GM19025 (cell line): ENCODE results near the gene AGTPBP1.
"Not testable (repeated sequence)": the region's sequence is repeated elsewhere in the genome, so short reads cannot be mapped to it uniquely, and the experiment has no call there.

Experiments
- ATAC-seq: cut with Tn5 transposase; IDR thresholded peaks from one replicate; pipeline ENCODE4 v1.9.1; 2021; ENCODE audit warnings: mild to moderate bottlenecking, low read depth, moderate library complexity; ENCODE audit not compliant: unreplicated experiment

The AGTPBP1 gene

DNA sequence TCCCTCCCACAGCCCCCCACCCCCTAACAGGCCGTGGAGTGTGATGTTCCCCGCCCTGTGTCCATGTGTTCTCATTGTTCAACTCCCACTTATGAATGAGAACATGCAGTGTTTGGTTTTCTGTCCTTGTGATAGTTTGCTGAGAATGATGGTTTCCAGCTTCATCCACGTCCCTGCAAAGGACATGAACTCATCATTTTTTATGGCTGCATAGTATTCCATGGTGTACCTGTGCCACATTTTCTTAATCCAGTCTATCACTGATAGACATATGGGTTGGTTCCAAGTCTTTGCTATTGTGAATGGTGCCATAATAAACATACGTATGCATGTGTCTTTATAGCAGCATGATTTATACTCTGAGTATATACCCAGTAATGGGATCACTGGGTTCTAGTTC, 23.9 kb downstream of the AGTPBP1 start:
- ATAC-seq = not testable (repeated sequence)

GRCh38 chr9:85717220-85717619, 24.5 kb downstream of the AGTPBP1 start:
- no peak for ATAC-seq

GRCh38 chr9:85716031-85716877, 25.5 kb downstream of the AGTPBP1 start:
- peak; percentile 50 for ATAC-seq

GRCh38 chr9:85715587-85715986, 26.2 kb downstream of the AGTPBP1 start:
- ATAC-seq = peak; percentile 46

DNA sequence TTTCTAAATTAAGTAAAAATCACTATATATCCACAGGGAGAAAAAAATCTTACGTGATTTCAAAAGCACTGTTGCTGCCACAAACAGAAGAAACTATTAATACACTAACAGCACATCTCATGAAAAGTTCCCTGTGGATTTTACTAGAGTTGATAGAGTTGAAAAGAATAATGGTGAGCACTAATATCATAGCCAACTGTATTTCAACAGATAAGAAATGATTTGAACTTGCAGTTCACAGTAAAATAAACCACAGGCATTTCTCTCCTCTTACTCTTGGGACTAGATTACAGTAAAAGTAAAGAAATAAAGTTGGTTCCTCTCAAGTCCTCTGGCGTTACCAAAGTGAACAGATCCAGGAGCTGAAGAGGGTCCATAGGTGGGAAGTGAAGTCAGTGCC, 27.9 kb downstream of the AGTPBP1 start:
- ATAC-seq = no peak

DNA sequence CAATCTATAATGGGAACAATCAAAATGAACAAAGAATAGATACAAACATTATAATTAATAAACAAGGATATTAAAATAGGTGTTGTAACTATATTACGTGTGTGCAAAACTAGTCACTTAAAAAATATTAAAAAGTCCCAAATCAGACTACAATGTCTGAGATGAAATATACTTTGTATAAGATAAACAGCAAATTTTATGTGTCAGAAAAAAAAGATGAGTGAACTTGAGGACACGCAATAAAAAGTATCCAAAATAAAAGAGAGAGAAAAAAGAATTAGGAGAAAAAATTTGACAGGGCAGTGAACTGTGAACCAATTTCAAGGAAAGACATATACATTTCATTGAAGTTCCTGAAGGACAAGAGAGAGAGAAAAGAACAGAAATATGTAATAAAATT, 37.0 kb downstream of the AGTPBP1 start:
- ATAC-seq = no peak

GRCh38 chr9:85703398-85703797, 38.4 kb downstream of the AGTPBP1 start:
- no peak for ATAC-seq

DNA sequence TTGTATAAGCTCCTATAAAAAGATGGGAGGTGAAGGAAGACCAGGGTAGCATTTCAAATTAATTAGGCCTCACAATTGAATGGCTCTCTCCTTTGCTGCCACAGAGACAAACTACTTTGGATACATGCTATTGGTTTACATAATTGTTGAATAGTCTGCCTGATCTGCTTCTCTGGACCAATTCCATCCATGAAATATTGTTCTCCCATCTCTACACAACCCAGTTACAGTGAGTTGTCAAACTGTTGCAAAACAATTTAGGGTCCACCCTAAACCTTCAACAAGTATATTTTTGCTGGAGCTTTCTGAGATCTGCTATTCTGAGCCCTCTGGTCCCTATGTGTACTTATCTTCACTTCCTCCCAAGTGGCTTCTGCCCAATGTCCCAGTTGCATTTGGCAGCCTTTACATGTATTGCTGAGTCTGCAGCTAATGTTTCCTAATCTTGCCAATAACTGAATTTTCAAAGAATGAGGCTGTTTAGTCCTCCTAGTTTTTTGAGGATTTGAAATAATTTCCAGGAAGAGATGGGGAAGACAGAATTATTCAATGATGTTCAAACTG, 38.9 kb downstream of the AGTPBP1 start:
- ATAC-seq = no peak

GRCh38 chr9:85702191-85702590, 39.6 kb downstream of the AGTPBP1 start:
- no peak for ATAC-seq

DNA sequence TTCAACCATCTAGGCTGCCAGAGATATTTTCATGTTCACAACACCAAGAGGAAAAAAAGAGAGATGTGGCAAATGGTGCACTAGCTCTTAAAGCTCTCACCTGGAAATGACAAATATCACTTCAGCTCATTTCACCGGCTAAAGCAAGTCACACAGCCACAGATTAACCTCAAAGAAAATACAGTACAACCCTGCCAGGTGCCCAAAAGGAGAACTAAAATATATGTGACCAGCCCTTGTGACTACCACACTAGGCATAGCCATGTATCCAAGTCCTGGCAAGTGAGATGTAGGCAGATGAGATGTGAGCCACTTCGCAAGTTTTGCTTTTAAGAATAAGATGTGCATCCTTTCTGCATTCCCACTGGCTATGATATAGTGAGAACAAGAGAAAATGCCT, 41.4 kb downstream of the AGTPBP1 start:
- ATAC-seq = no peak

- ATAC-seq = no peak
Observed at GRCh38 chr9:85688361-85688760, 53.4 kb downstream of the AGTPBP1 start.

- ATAC-seq = no peak
Observed at GRCh38 chr9:85685081-85685480, 56.7 kb downstream of the AGTPBP1 start.

DNA sequence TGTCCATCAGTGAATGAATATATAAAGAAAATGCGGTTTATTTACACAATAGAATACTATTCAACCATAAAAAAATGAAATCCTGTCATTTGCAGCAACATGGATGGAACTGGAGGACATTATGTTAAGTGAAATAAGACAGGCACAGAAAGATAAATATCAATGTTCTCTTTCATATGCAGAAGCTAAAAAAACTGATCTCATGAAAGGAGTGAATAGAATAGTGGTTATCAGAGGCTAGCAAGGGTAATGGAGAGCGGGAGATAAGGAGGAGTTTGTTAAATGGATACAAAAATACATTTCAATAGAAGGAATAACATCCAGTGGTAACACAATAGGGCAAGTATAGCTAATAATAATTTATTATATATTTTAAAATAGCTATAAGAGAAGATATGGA, 65.0 kb downstream of the AGTPBP1 start:
- no peak for ATAC-seq

DNA sequence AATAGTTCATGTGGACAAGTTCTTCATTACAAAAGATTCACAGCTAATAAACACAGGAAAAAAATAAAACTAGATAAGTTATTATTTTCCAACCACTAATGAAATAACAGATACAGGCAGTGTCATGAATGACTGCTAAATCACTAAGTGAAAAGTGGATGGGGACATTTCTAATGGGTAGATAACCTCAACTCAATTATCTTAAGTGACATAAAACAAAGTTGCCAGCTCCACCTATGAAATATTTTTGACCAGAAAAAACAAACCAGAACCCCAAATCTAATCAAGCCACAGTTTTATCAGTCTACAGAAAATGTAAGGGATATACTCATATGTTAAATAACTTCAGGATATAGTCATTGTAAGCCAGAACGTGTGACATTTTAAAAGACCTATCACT, 74.4 kb downstream of the AGTPBP1 start:
- no peak for ATAC-seq

DNA sequence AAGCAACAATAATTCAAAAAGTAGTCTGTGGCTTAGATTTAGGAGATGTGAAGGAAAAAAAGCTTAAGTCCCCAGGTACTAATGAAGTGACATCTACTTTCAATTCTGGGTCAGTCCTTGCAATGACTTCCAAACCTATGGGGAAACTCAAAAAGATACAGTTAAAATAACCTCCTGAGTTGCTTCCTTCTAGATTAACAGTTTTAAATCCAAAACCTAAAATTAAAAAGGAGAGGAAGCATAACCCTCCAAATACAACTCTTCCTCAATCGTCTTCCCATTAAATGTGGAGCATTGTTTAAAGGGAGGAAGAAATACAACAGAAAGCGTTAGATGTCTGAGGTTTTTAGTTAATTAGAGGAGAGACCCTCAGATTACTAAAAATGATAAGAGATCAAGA, 75.7 kb downstream of the AGTPBP1 start:
- no peak for ATAC-seq

DNA sequence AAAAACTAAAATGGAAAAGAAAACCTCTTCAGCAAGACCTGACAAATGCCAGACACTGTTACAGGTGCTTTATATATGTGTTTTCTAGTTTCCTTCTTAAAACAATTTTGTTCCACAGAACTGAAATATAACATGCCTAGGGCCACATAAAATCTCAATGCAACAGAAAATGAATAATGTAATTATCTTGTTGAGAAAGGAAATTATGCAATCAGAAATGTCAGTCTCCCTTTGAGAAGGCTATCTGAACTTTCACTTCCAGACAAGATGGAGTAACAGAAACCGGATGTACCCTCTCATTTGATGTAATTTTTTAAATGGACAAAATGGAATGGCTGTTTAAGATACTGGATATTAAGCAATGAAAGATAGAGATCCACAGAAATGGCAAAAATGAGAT, 79.2 kb downstream of the AGTPBP1 start:
- no peak for ATAC-seq

DNA sequence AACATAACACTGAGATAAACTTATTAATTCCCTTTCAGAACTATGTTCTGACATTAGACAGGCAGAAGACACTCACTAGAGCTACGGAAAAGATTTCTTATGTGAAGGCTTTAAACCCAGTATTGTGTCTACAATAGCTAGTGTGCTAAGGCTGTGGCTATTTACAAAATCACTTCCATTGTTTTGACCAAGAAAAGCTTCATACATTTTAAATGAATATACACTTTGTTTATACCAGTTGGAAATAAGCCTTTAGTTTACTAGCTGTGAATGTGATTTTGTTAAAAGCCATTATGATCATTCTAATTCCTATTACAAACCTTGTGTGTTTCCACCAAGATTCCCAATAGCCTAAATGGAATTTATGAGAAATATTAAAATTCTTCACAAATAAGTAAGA, 83.0 kb downstream of the AGTPBP1 start:
- ATAC-seq = no peak

GRCh38 chr9:85653153-85653552, 88.6 kb downstream of the AGTPBP1 start:
- no peak for ATAC-seq

- ATAC-seq = no peak
Observed at GRCh38 chr9:85647571-85647970, 94.2 kb downstream of the AGTPBP1 start.

DNA sequence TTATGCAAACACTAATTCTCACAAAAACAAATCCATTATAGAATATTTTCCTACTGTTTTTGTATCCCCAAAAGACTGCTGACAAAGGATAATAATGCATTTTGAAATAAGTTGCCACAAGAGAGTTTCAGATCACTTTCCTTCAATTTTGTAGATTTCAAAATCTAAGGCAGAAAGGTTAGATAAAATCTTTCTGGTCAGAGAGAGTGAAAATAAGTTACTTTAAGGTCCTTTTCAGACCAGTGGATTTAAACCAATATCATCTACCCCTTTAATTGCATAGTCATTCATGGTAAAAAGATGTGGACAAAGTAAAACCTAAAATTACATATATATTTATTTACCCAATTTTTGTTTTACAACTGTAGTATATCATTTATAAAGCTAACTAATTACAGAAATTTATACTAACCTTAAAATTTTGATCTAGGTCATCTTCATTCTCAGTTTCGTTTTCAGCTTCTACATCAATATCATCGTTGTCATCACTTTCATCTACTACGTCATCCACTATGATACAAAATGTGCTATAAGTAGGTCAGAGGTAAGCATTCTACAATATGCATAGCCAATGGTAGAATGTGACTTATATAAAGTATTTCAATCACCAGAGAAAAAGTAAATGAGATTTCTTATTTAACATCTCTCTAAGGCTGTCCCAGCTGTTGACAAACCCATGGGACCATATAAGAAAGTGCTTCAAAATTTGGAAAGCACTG, 95.7 kb downstream of the AGTPBP1 start:
- ATAC-seq = no peak

DNA sequence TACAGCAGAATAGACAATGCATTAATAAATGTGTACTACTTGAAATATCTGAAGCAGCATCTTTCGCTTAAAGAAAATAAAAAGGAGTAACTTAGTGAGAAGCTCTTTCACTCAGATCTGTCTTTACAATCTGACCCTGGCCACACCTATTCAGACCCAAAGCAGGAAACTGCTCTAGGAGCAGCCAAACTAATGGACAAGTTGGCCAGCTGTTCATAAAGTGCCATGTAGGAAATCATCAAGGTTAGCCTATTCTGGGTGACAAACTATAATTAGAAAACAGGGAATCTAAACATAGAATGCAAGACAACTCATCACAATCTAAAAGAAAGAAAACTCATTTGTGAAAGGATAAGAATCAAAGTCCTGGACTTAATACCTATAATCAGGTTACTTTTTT, 101.3 kb downstream of the AGTPBP1 start:
- ATAC-seq = no peak
